Adrenal gland (tissue), 5 donors: ENCODE results near the gene ELK4.

Experiments used
- CTCF ChIP-seq, 6 experiments: fragments of 450-650 bp in 4 of 6; fragments of 200-600 bp in 2 of 6; sonication (generic) in 1 of 6; IDR thresholded peaks; 1 replicate in 5 of 6; 2 replicates in 1 of 6; pipeline versions ENCODE4 v1.5.1 to v1.8.0; 2016 to 2021; ENCODE audit warnings: antibody characterized with exemption in 6 of 6, mild to moderate bottlenecking in 2 of 6, moderate library complexity in 1 of 6
- POLR2A ChIP-seq, 2 donors: fragments of 450-650 bp; IDR thresholded peaks; one replicate each; pipeline ENCODE4 v1.6.1; 2017; ENCODE audit warnings: antibody characterized with exemption in 2 of 2, mild to moderate bottlenecking in 2 of 2, moderate library complexity in 1 of 2
- donor health status: DM: no; HTN: no; CAD: no.

- no peak for TF ChIP-seq CTCF (IDR thresholded peaks at IDR 0.05)
- TF ChIP-seq POLR2A (IDR thresholded peaks at IDR 0.05): no peak
These were observed 70.2 kb downstream of the ELK4 start for GRCh38 chr1:205561501-205562203.
